ENCODE results near the gene ITLN2. TPM values are rescaled to one million over a fixed set of nuclear protein-coding genes. Genes with fewer than 3 reads are reported as not detected.
A peak's percentile ranks its signal among the peaks of the same experiment; 100 is the strongest.

Gene ITLN2
- total and polyA plus RNA-seq, 2 of the 8 experiments (the other 6 are each of a cell fraction or from before 2014, with no cell fraction given), result 4.7 to 6.3 TPM

DNA sequence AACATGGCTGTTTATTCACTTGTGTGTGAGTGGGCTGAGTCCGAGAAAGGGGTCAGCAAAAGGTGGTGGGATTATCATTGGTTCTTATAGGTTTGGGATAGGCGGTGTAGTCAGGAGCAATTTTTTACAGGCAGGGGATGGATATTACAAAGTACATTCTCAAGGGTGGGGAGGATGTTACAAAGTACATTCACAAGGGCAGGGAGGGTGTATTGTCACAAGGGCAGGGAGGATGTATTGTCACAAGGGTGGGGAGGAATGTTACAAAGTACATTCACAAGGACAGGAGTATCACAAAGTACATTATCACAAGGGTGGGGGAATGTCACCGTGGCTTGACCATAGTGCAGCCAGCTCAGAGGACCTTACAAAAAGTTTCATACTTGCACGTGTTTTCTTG, 31.1 kb upstream of the ITLN2 start:
- Histone ChIP-seq H3K36me3 (ENCODE audit: control insufficient read depth in 2 of 4, insufficient read depth in 4 of 4, low read length in 3 of 4) (no peaks in the 10 kb centered on the region), H2BK5ac (ENCODE audit: low read depth, low read length) (peak overlapping the region; percentile 71; the same call in 1 of the 2 replicates), H3K14ac (ENCODE audit: insufficient read length) (no peak overlapping the region), H3K4me1 (replicated peaks in 1 of 4; ENCODE audit: control insufficient read depth in 3 of 4, insufficient read depth in 4 of 4, low read length in 3 of 4) (peaks cover 9 to 23% (median 15%) of the 10 kb centered on the region in 4 experiments), H4K5ac (ENCODE audit: insufficient read length, low read depth, low read length) (no peak overlapping the region), H3K56ac (replicated peaks; ENCODE audit: insufficient read length, low read depth, low read length) (no peak overlapping the region), H2BK20ac (ENCODE audit: low read length) (no peak overlapping the region), H3K27ac (ENCODE audit: low read depth, low read length) (no peak overlapping the region), H2BK12ac (ENCODE audit: low read depth, low read length) (peak overlapping the region; percentile 60; the same call in 1 of the 2 replicates), H3K18ac (ENCODE audit: extremely low read depth, low read length) (peak overlapping the region; percentile 51; the same call in 1 of the 2 replicates), H3K79me1 (ENCODE audit: low read depth, low read length) (no peaks in the 10 kb centered on the region), H3K23me2 (ENCODE audit: low read depth, low read length) (peaks cover 4% of the 10 kb centered on the region), H2AFZ (ENCODE audit: low read length) (no peak overlapping the region), H3K9me3 (ENCODE audit: insufficient read depth in 2 of 2, low read depth in 1 of 2, low read length in 1 of 2) (peaks cover 0 to 3% of the 10 kb centered on the region in 2 experiments; a peak in 1 of 4 replicates), H3K79me2 (ENCODE audit: control insufficient read depth in 1 of 2, insufficient read depth in 2 of 2, low read length in 2 of 2) (no peaks in the 10 kb centered on the region), H2BK15ac (ENCODE audit: low read length) (no peak overlapping the region), H4K91ac (replicated peaks; ENCODE audit: insufficient read length, low read length) (peak overlapping the region; percentile 89), H4K8ac (ENCODE audit: extremely low read depth, insufficient read depth, low read length) (no peak overlapping the region), H2AK5ac (ENCODE audit: low read depth, low read length) (0 out of 2 replicates have a peak overlapping the region, but pooled peaks have one; percentile 75), H3K4ac (replicated peaks; ENCODE audit: insufficient read length, low read depth, low read length) (no peak overlapping the region), H3K27me3 (replicated peaks in 1 of 4; ENCODE audit: control insufficient read depth in 3 of 4, extremely low read depth in 1 of 4, insufficient read depth in 3 of 4, low read length in 3 of 4) (no peaks in the 10 kb centered on the region), H2BK120ac (replicated peaks; ENCODE audit: low read depth, low read length) (no peak overlapping the region), H3K9ac (replicated peaks in 1 of 4; ENCODE audit: extremely low read depth in 1 of 4, low read depth in 3 of 4, low read length in 3 of 4) (no peak overlapping the region), H3K4me3 (ENCODE audit: extremely low read depth in 1 of 4, insufficient read depth in 2 of 4, low read depth in 3 of 4, low read length in 4 of 4) (no peak overlapping the region), H3K23ac (ENCODE audit: insufficient read length) (no peak overlapping the region), H3K4me2 (ENCODE audit: insufficient read depth in 1 of 2, low read depth in 2 of 2, low read length in 2 of 2) (peak overlapping the region in 1 of 2 experiments; percentile 97; a peak in 1 of 4 replicates), H4K20me1 (replicated peaks in 1 of 2; ENCODE audit: control insufficient read depth in 1 of 2, insufficient read depth in 2 of 2, low read length in 2 of 2) (no peaks in the 10 kb centered on the region)
- WGBS, 2 experiments (ENCODE audit: extremely low coverage in 1 of 2, insufficient coverage in 1 of 2, insufficient read length in 1 of 2, insufficient replicate concordance in 2 of 2, low coverage in 1 of 2, low lambda C conversion rate in 2 of 2, missing lambda C conversion rate in 1 of 2), result 99% methylated on average over 4 of the region's 4 CpGs; no CpG with 5 or more reads in 1 of the 2 experiments
- CTCF ChIA-PET (ENCODE audit: partially characterized antibody), result interaction anchor here (3.6 kb wide), 1 partner anchor 13 kb away, joined by 15 read pairs; no protein-coding TSS in a partner anchor
- FAIRE-seq (no peak), DNase-seq (ENCODE audit: low read depth in 1 of 2, low spot score in 2 of 2) (no peak)
- POLR2A ChIA-PET (ENCODE audit: partially characterized antibody), result interaction anchor here (3.4 kb wide), 1 partner anchor 35 kb away, joined by 15 read pairs; the partner anchor contains the start of gene F11R
- TF ChIP-seq CEBPB (IDR thresholded peaks at IDR 0.05; ENCODE audit: low read depth, low read length) (no peak), TEAD4 (IDR thresholded peaks at IDR 0.05; ENCODE audit: low read depth, low read length) (no peak), TAF1 (IDR thresholded peaks at IDR 0.05; ENCODE audit: low read depth, low read length) (no peak), RXRA (IDR thresholded peaks at IDR 0.05; ENCODE audit: insufficient read depth, low read depth, low read length) (no peak), POU5F1 (IDR thresholded peaks at IDR 0.05; ENCODE audit: low read depth, low read length) (no peak), TCF12 (IDR thresholded peaks at IDR 0.05; ENCODE audit: low read depth, low read length) (no peak), HDAC6 (IDR thresholded peaks at IDR 0.05; ENCODE audit: low read depth, low read length) (no peak), PHF8 (conservative IDR thresholded peaks at IDR 0.05; ENCODE audit: low read depth, low read length) (no peak), SP2 (IDR thresholded peaks at IDR 0.05; ENCODE audit: low read length) (no peak), KDM5A (IDR thresholded peaks at IDR 0.05; ENCODE audit: low read length) (no peak), GTF2F1 (IDR thresholded peaks at IDR 0.05; ENCODE audit: borderline replicate concordance, low read depth, low read length) (no peak), JUN (IDR thresholded peaks at IDR 0.05; ENCODE audit: low read depth, low read length) (no peak), SIN3A (conservative IDR thresholded peaks at IDR 0.05 in 1 of 2, IDR thresholded peaks at IDR 0.05 in 1 of 2; ENCODE audit: low read depth in 1 of 2, low read length in 2 of 2) (no peak), CBX5 (IDR thresholded peaks at IDR 0.05; ENCODE audit: low read depth, low read length) (no peak)

All from H1 (cell line).